ENCODE data around the gene SETD5. TPM values are rescaled to one million over a fixed set of nuclear protein-coding genes. Genes with fewer than 3 reads are reported as not detected.

SETD5 gene
- total RNA-seq, 2 donors from 2014 or later = 58.4 to 118 TPM

GRCh38 chr3:9352917-9353752, 44.3 kb upstream of the SETD5 start:
- Histone ChIP-seq H3K27me3 (replicated peaks; ENCODE audit: insufficient read depth) (no peaks in the 10 kb centered on the region), H3K4me3 (no peak overlapping the region), H3K36me3 (no peaks in the 10 kb centered on the region), H3K9me3 (no peaks in the 10 kb centered on the region), H3K27ac (peak overlapping the region; percentile 58 to 74), H3K4me1 (replicated peaks) (peaks cover 23% of the 10 kb centered on the region)
- DNase-seq (ENCODE audit: low spot score) = peak; percentile 67
- intact Hi-C loops (cut with DNase I) = loop anchor here (5.0 to 10.0 kb wide), 2 partner anchors 69 to 302 kb away; no protein-coding TSS in a partner anchor
- 3% methylated on average over 7 of the region's 7 CpGs for WGBS
- TF ChIP-seq POLR2A (IDR thresholded peaks at IDR 0.05) (no peak), POLR2AphosphoS5 (IDR thresholded peaks at IDR 0.05) (peak; percentile 73), CTCF (IDR thresholded peaks at IDR 0.05) (peak; percentile 59 to 91 (median 85))

- no peaks in the 10 kb centered on the region for H3K36me3 ChIP-seq
- DNase-seq (ENCODE audit: low spot score) = no peak
- H3K27me3 ChIP-seq (replicated peaks; ENCODE audit: insufficient read depth) = no peaks in the 10 kb centered on the region
- no peaks in the 10 kb centered on the region for H3K9me3 ChIP-seq
- H3K27ac ChIP-seq = no peak overlapping the region
- 55% methylated on average over 5 of the region's 5 CpGs for WGBS
- TF ChIP-seq POLR2A (IDR thresholded peaks at IDR 0.05) (no peak), POLR2AphosphoS5 (IDR thresholded peaks at IDR 0.05) (no peak), CTCF (IDR thresholded peaks at IDR 0.05) (no peak)
- no peak overlapping the region for H3K4me3 ChIP-seq
- H3K4me1 ChIP-seq (replicated peaks) = peaks cover 7% of the 10 kb centered on the region
- intact Hi-C loops (cut with DNase I) = no loop called here
Measured at GRCh38 chr3:9361691-9362388, 35.6 kb upstream of the SETD5 start.

GRCh38 chr3:9362731-9363530, 34.5 kb upstream of the SETD5 start, which contains the start of gene THUMPD3:
Gene THUMPD3, plus strand, starts transcription at chr3:9363054. Its CDS starts 2,015 bp downstream, at chr3:9365069.
- Histone ChIP-seq H3K27me3 (replicated peaks; ENCODE audit: insufficient read depth) (no peaks in the 10 kb centered on the region), H3K27ac (peak within 1 kb of the TSS; percentile 78 to 88), H3K4me1 (replicated peaks) (peaks cover 7% of the 10 kb centered on the region), H3K4me3 (peak within 1 kb of the TSS; percentile 62 to 64), H3K36me3 (no peaks in the 10 kb centered on the region), H3K9me3 (no peaks in the 10 kb centered on the region)
- WGBS = under 1% methylated on average over 46 of the region's 46 CpGs
- DNase-seq (ENCODE audit: low spot score) = peak; percentile 80
- intact Hi-C loops (cut with DNase I) = no loop called here
- TF ChIP-seq POLR2AphosphoS5 (IDR thresholded peaks at IDR 0.05) (peak; percentile 92), CTCF (IDR thresholded peaks at IDR 0.05) (peak in 1 of 4 experiments; percentile 20), POLR2A (IDR thresholded peaks at IDR 0.05) (peak; percentile 64)

- peaks cover 0 to 7% of the 10 kb centered on the region in 2 donors for H3K36me3 ChIP-seq
- no peak overlapping the region for H3K27ac ChIP-seq
- DNase-seq (ENCODE audit: low spot score) = no peak
- no peak for TF ChIP-seq POLR2AphosphoS5 (IDR thresholded peaks at IDR 0.05)
- TF ChIP-seq POLR2A (IDR thresholded peaks at IDR 0.05) = no peak
- H3K4me1 ChIP-seq (replicated peaks) = peaks cover 7% of the 10 kb centered on the region
- no peak overlapping the region for H3K4me3 ChIP-seq
- no peaks in the 10 kb centered on the region for H3K27me3 ChIP-seq (replicated peaks; ENCODE audit: insufficient read depth)
- no peaks in the 10 kb centered on the region for H3K9me3 ChIP-seq
- intact Hi-C loops (cut with DNase I) = no loop called here
- 93% methylated on average over 1 of the region's 1 CpG for WGBS
Measured at GRCh38 chr3:9369508-9369907, 27.9 kb upstream of the SETD5 start.

GRCh38 chr3:9373465-9373864, 23.9 kb upstream of the SETD5 start:
- Histone ChIP-seq H3K4me1 (replicated peaks) (no peaks in the 10 kb centered on the region), H3K27me3 (replicated peaks; ENCODE audit: insufficient read depth) (no peaks in the 10 kb centered on the region), H3K4me3 (no peak overlapping the region), H3K27ac (no peak overlapping the region), H3K36me3 (peaks cover 4 to 12% of the 10 kb centered on the region in 2 donors), H3K9me3 (no peaks in the 10 kb centered on the region)
- TF ChIP-seq CTCF (IDR thresholded peaks at IDR 0.05) (no peak), POLR2AphosphoS5 (IDR thresholded peaks at IDR 0.05) (no peak)
- WGBS = 94% methylated on average over 3 of the region's 3 CpGs
- intact Hi-C loops (cut with DNase I) = no loop called here
- no peak for DNase-seq (ENCODE audit: low spot score)
